HG03558 (cell line): Measurements from ENCODE around the gene DSTN.

Experiments
- ATAC-seq: cut with Tn5 transposase; IDR thresholded peaks from one replicate; pipeline ENCODE4 v1.9.1; 2021; ENCODE audit warnings: moderate number of reproducible peaks; ENCODE audit not compliant: unreplicated experiment; ENCODE audit errors: extremely low read depth

Gene DSTN

DNA sequence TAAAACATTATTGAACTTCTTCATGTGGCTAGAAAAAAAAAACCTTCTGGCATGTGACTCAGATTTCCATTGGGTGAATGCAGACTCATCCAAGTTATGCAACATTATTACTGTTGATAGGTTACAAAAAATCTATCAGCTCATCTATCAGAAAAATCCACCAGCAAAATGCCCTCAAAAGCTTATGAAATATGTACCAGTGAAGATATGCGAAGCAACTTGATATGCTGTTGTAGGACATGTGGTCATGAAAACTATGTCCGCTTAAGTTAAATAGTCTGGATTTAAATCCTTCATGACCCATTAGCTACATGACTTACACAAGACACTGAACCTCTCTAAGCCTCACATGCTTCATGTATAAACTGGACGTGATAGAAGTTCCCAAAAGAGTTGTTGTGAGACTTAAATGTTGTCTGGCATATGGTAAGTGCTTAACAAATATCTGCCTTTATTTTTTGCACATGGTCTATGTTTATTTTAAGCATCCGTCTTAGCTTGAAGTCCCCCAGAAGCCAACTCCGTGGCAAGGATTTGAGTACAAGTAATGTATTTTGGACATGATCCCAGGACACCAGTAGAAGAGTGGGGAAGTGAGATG, 26.2 kb upstream of the DSTN start:
- no peak for ATAC-seq

DNA sequence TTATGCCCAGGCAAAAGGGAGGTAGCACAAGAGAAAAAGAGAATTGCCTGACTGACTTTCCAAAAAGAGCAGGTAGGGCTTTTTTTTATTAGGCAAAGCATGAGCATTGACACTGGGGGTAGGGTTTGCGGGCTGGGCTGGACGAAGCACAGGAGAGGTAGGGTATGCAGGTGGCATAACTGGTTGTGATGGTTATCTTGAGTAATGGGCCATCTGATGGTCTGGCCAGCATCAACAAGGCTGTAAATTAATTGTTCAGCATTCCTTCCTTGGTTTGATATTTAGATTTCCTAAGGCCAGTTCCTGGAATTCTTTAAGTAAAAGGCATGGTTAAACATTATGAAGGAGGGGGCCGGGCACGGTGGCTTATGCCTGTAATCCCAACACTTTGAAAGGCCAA, 24.7 kb upstream of the DSTN start:
- ATAC-seq, result no peak

DNA sequence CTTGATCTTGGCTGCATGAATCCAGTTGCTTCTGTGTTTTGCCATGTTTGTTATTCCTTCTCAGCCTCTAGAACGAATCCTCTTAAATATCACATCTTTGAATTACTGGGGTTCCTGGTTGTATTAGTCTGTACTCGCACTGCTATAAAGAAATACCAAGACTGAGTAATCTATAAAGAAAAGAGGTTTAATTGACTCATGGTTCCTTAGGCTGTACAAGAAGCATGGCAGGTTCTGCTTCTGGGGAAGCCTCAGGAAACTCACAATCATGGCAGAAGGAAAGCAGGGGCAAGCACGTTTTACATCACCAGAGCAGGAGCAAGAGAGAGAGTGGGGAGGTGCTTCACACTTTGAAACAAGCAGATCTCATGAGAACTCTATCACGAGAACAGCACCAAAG, 20.7 kb upstream of the DSTN start:
- no peak for ATAC-seq

DNA sequence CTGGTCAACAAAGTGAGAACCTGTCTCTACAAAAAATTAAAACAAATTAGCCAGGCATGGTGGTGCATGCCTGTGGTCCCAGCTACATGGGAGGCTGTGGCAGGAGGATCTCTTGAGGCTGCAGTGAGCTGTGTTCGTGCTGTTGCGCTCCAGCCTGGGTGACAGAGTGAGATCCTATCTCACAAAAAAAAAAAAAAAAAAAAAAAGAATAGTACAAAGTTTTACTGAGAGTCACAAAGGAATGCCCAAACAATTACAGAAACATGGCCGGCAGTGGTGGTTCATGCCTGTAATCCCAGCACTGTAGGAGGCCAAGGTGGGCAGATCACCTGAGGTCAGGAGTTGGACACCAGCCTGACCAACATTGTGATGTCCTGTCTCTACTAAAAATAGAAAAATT, 14.8 kb upstream of the DSTN start:
- ATAC-seq, result no peak

DNA sequence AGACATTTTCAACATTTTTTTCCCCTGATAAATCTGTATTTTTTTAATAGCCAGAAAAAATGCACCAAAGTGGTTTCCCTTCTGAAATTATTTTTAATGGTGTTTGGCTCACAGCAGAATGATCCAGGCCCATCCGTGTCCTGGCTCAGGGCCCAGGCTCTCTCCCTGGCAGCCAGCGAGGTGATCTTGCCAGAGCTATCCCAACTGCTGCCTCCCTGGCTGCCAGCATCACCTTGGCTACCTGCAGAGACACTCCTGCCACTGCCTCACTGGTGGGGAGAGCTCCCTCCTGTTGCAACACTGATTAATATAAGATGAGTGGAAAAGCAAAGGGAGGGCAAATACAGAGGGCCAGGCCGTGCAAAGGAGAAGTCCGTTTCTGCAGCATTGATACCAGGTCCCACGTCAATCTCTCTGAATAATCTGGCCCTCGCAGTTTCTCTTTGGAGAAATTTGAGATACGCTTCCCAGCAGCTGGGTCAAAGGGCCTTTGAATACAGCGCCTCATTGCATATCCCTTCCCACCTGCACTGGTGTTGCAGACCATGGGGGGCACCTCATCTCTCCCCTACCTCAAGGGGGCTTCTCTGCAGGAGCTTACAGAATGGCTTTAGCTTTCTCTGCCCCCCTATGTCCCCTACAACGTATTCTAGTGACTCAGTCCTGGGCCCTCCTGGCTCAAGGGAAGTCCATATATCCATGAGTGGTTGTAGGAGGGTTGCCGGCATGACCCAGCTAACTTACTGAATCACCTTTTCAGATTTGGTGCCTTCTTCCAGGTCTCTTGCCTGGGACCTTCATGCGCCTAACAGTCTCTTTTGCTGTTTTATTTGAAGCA, 12.8 kb upstream of the DSTN start:
- no peak for ATAC-seq

DNA sequence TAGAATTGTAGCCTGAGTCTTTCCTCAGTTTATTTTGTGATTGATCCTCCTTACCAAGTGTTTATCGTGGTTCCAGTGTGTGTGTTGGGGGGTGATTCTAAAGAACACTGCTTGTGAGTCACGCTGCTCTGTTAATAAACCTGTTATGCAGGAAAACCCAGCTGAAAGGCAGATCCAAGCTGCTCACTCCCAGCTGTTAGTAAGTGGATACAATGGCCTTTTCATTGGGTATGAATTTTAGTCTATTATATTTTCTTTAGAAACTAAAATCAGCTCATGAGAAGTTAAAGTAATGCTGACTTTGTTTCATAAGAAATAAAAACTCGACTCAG, 12.2 kb upstream of the DSTN start:
- no peak for ATAC-seq

DNA sequence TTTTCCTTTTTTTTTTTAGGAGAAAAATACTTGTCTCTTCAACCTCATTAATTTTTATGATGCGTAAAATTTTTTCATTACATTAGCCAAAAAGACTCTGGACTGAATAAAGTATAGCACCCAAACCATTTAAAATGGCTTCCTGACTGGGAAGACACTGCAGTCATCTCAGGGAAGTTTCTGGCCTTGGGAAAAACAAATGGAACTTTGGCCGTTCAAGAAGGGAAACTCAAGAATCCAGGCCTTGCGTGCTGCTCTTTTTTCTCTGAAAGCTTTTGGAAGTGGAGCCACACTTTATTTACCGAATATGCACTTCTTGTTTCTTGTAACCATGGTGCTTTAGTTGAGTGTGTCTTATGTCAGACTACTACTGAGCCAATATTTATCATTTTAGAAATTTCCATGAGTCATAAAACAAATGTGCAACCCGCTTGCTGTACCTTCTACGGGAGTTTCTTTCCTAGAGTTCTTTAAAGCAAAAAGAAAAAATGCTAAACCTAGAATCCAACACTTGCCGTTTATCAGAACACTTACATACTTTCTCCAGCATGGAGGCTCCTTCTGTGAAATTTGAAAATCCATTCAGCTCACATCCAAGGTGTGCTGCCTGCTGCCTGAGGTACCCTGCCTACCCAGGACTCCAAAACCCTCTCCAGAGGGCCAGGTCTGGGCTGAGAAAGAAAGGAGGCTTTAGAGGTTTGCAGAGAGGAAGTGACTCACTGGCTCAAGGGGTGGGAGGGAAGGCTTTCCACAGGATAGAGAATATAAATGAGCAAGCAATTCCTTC, 11.5 kb upstream of the DSTN start:
- no peak for ATAC-seq

DNA sequence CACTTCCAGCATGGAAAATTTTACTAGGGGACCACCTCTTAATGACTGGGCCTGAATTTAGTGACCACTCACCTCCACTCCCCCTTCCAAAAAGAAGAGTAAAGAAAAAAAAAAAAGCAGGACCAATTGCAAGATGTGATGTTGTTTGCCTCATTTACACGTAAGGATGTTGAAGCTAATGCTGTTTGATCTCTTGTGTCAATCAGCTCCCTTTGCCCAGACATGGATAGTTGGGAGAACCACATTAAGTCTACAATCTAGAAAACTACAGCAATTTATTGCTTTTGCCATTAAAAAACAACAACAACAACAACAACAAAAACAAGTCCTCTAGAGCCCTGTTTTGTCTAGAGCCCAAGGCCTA, 11.0 kb upstream of the DSTN start:
- no peak for ATAC-seq

DNA sequence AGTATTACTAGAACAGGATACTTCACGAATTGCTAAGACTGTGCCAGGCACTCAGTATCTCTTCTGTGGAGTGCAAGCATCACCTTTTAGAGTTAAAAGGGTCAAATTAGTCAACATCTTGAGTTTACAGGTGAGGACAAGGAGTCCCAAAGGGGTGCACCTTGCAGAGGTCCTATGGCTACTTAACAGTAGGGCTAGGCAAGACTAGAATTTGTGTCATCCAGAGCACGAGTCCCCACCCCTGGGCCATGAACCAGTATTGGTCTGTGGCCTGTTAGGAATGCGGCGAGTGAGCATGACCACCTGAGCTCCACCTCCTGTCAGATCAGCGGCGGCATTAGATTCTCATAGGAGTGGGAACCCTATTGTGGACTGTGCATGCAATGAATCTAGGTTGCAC, 10.5 kb upstream of the DSTN start:
- no peak for ATAC-seq

DNA sequence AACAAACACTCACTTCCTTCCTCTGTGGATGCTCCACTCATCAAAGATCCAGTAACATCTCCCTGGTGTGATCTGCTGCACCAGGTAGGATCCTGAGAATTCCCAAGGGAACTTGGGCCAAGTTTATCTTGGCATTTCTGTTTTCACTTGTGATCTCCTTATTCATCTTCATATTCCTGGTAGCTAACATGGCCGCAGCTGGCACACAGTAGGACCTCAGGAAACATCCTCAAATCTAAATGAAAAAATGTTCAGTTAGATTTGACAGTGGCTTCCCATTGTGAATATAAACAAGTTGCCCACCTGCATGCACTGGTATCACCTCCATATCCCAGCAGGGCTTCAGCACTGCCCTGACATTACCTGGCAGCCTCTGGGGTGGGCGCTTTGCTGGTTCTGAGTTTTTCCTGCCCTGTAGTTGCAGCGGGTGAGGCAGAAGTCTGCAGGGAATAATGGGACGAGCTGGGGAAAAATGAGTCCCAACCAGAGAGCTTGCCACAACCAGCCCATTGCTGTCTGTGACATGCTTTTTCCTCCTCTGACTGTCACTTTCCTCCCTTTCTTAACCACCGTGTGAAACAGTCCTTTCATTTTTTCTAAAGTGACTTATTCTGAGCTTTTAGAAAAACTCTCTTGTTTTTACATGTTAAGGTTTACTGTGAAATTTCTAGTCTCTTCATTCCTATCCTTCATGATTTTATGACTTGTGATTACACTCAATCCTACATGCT, 9.4 kb upstream of the DSTN start:
- no peak for ATAC-seq

DNA sequence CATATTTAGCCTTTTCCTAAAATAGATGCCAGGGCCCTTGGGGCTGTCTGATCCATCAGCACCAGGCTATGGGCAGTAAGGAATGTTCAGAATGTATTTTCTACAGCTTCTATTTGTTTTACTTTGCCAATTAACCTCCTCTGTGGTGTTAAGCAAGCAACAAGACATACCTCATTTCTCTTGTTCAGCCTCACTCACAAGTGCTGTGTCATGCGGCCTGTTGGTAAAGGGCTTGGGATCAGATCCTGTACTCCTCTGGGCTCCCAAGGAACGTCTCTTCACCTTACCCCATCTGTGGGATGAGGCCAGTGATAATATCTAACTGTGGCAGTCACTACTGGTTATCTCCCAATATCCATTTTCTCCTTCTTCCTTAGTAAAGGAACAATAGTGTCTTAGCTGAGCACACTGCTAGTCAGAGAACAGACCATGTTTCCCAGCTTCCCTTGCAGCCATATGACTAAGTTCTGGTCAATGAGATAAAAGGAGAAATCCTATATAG, 7.0 kb upstream of the DSTN start:
- no peak for ATAC-seq

DNA sequence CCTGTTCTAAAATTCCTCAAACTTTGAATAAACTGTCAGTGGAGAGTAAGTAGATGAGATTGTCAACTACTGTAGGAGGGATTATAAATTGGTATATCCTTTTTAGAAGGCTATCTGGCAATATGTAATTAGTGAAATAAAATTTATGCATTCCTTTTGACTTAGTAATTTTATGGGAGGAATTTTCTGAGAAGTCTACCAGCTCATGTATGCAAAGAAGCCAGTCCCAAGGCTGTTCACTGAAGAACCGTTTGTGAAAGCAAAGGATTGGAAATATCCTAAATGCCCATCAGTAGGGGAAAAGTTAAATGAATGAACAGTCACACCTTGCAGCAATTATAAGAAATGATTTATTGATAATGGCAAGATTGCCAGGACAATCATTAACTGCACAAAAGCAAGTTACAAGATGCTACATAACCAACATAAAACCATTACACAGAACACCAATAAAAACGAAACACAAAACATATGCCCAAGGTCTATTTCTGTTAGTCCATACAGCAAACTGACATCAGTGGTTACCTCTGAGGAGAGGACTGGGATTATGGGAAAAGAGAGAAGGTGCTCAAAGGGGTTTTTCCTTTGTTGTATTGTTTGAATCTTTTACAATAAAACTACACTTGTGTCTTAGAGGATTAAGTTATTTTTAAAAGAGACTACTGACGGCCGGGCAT, 4.6 kb upstream of the DSTN start:
- ATAC-seq, result no peak

DNA sequence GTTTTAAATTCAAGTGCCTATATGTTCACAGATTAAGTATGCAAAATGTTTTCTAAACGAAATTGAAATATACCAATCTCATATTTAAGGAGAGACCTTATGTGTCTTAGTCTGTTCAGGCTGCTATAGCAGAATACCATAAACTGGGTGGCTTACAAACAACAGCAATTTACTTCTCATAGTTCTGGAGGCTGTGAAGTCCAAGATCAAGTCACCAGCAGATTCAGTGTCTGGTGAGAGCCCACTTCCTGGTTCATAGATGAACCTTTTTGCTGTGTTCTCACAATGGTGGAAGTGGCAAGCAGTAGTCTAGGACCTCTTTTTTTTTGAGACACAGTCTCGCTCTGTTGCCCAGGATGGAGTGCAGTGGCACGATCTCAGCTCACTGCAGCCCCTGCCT, 3.5 kb upstream of the DSTN start:
- ATAC-seq, result no peak

DNA sequence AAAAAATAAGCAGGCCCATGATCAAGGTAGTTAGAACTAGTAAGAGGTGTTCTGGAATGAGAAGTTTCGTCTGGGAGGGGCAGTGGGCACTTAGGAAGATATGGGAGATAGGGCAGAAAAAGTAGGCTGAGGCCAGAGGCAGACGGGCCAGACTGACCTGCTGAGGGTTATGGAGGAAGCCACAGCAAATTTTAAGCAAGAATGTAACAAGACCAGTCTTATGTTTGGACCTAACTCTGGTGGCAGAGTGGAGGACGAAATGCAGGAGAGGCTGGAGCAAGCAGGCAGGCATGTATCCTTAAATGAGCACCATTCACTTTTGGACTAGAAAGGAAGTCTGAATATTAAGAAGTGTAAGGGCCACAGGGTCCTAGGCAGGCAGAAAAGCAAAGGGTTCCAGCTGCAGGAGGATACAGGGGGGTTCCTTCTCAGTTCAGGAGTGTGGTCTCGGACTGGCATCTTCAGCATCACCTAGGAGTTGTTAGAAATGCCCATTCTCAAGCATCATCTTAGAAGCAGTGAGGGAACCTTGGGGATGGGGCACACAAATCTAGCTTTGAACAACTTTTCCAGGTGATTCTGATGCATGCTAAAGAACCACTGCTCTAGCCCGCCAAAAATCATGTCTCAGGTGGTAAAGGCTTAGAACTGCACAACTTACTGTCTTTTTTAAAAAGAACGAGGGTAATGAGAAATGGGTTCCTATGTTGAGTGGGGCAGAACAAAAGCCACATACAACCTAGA, 1.7 kb upstream of the DSTN start:
- no peak for ATAC-seq

DNA sequence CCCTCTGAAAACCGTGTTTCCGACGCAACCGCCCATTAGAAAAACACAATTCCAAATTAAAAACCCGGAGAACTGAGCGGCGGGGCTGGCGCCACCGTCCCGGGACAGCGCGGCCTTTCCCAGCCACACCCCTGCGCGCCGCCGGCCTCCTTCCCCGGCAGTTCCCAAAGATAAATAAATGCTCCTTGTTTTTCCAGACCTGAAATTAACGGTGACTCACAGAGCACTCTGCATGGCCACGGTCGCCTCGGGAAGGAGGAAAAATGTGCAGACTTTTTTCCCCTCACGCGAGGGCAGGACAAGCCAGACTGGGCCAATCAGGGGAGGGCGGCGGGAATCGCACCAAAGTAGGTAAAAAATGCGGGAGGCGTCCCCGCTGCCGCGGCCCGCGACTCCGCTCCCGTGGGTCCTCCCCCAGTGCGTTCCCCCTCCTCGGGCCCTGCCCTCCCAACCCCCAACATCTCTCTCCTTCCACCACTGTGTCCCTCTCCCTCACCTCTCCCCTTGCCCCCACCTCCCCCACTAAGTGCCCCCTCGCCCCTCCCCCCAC, 828 bp upstream of the DSTN start:
- ATAC-seq, result no peak

DNA sequence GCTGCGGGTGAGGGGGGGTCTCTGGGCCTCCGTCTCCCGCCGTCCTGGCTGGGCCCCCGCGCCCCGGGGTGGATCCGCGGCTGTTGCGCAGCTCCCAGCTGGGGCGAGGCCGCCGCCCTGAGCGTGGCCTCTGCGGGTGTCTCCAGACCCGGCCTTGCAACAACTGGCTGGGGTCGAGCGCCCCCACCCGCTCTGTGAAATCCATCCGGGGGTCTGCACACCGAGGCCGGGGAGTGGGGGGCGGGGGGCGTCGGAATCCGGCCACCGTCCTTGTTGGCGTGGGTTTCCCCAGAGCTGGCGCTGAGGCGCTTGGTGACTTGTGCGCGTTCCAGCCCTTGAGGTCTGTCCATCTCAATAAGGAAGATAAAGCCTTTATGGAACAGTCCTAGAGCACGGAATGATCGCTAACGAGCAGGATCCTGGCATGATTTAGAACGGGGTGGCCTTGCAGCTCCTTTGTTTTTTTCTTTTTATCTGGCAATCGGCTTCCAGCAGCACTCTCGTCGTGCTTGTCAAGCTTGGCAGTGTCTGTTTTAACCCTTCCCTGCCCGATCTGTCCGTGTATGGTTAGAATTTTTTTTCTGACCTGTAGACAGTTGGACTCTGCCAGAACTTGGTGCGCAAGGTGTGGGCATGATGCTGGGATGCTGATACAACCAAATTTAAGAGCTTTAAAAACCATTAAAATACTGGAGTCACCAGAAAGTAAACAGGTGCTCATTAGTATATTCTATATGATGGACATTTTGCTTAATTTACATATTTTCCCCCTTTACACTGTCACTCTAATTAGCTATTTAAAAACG, 675 bp downstream of the DSTN start:
- no peak for ATAC-seq

DNA sequence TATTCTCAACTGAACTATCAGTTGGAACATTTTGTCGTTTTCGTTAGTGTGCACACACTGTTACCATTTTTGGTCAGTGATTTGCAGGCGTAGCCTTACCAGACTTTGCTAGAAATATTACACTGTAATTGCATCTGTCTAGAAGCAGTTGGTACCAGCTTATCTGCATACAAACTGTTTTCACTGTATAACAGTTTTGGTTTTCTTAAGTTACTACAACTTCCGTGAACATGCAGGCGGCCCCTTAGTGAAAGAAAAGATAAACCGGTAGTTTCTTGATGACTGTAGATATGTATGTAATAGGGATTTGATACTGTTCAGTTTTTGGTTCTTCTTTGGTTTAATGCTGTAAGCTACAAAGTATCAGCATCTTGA, 1.3 kb downstream of the DSTN start:
- ATAC-seq, result no peak

DNA sequence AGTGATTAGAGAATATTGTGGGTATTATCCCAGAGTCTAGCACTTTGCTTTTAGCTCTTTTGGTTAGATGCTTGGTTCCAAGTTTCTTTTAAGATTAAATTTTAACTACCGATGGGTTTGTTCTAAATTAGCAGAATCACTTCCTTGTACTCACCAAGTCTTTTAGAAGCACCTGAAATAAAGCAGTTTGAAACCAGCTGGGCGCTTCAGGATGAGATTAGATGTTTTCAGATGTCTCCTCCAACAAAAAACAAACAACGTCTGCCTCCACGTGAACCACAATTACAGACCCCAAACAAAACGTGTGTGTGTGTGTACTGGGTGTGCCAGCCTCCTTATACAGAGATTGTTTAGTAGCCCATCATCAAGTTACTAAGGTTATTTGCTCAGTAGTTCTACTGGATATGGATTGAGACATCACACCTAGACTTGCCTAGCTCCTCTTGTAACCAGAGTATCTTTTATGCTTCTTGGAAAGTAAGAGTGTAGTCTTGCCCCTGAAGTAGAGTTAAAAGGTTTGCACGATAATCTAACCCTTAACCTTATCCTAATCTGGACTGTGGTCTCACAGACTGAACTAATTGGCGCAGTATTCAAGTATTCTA, 2.3 kb downstream of the DSTN start:
- ATAC-seq, result no peak
